HG02588 (cell line): ENCODE results near the gene SENP6.
"Not testable (repeated sequence)": the region's sequence is repeated elsewhere in the genome, so short reads cannot be mapped to it uniquely, and the experiment has no call there.

Experiments
- ATAC-seq: cut with Tn5 transposase; IDR thresholded peaks from one replicate; pipeline ENCODE4 v1.9.1; 2021; ENCODE audit warnings: mild to moderate bottlenecking, moderate library complexity; ENCODE audit not compliant: unreplicated experiment

Gene SENP6

DNA sequence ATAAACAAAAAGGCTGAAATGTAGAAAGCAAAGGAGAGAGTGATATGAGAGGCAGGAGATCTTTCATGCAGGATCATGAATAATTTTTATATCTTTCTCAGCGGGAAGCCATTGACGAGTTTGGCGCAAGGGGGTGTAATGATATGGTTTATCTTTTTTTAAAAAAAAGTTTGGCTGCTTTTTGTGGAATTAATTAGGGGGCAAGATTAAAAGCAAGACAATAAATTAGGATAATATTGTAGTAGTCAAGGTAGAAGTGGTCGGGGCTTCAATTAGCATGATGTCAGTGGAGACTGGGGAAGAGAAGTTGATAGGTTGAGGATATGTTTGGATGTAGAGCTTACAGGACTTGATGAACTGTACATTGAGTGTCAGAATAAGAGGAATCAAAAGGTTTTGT is 4.0 kb downstream of the SENP6 start:
- no peak for ATAC-seq

DNA sequence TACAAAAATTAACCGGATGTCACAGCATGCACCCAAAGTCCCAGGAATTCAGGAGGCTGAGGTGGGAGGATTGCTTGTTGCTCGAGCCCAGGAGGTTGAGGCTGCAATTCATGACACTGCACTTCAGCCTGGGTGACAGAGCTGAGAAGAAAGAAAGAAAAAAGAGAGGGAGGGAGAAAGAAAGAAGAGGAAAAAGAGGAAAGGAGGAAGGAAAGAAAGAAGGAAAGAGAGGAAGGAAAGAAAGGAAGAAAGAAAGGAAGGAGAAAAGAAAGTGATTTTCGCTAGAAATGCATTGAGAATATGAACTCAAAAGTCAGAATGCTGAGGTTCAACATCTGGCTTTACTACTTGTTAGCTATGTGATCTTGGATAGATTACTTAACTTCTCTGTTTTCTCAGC is 6.6 kb downstream of the SENP6 start:
- ATAC-seq = no peak

DNA sequence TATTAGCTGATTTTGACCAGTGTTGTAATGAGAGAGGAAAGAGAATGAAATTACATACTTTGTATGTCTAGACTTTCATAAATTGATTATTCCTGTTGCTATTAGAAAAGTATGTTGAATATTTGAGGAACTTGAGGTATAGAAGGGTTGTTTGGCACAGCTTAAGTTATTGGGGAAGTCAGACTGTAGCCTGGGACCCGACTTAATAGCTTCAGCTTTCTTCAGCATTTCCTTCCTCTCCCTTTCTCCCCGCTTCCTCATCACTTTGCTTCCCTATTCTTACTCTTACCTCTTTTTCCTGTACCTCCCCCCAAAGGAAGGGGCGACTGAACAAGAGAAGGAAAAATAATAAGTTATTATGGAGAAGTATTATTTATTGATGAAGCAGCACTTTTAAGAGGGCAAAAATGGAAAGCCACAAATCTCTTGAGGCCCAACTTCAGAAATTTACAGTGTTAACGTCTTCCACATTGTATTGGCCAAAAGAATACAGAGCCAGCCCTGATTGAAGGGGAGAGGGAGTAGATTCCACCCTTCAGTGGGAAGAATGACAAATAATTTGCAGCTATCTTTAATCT is 7.4 kb downstream of the SENP6 start:
- ATAC-seq = no peak

DNA sequence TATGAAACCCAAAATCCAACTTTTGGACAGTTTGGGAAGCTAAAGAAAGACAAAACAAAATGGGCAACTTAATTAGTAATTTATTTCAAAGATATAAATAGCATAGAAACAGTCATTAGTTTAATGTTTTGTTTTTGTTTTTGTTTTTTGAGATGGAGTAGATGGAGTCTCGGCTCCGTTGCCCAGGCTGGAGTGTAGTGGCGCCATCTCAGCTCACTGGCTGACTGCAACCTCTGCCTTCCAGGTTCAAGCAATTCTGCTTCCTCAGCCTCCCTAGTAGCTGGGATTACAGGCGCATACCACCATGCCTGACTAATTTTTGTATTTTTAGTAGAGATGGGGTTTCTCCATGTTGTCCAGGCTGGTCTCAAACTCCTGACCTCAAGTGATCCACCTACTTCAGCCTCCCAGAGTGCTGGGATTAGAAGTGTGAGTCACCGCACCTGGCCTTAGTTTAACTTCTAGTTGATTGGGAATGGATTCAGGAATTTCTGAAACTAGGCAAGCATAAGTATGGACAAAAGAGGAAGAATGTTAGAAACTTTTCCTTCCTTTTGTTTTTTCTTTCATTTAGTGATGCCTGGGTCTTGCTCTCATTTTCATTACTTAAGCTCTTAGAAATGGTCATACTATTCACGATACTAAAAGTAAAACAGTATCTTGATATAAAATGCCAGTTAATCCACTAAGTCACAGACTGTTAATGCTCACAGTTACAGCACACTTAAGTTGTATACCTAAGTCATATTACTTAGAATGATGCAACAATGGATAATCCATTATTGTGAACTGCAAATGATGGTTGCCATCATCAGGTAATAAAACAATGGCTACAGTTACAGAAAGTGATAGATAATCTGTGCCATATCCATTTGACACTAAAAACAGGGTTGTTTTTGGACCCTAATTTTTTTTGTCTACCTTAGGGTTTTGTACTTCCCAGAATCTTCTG is 8.2 kb downstream of the SENP6 start:
- no peak for ATAC-seq

DNA sequence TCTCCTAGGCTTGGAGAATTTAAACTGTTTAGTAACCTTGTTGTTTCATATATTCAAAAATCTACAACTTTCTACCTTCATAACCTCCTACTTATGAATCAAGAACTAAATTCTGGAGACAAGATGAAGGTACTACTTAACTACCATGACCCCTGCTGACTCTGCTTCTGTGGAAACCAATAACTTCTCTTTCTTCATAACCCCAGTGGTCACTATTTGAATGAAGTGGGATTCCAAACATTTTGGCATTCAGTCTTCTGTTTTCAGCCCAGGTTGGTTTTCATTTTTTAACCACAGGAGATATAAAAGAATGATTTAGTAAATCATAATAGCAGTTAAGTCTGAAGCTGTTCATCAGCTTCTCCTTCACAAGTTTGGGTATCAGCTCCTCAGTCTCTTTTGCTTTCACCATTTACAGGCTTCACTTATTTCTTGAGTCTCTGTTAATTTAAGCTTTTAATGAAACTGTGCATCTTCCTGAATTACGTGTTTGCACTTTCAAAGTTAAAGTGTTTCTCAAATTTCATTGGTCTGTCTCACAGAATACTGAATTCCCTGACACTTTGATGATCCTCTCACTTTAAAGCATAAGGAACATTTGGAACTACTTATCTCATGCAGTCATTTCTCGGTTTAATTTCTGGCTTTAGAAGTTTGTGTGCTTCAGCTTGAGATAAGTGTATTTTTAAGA is 9.5 kb downstream of the SENP6 start:
- ATAC-seq = no peak

DNA sequence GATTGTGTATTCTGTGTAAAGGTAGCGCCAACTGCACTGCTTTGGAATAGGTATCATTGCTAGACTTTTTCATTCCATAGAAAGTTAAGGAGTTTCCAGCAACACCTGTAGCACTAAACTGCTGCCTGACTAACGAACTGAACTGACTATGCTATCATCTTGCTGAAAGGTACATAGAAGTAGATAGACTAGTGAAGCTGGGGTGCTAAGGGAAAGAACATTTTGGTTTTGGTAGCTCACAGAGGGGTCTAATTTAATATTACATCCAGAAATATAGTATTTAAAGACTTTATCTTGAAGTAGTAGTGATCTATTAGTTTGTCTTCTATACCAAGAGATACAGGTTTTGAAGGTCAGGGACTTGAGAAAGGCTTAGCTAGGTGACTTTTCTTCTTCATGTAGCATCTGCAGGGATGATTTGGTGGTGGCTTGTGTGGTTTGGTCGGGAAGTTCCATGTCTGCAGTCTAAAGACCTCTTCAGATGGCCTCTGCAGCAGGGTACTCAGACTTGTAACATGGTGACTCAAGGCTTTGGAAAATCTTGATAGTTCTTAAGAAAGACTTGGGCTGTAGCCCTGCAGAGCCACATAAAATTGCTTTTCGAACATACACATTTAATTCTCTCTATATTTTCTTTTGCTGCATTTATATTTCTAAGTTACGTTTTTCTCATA is 10.2 kb downstream of the SENP6 start:
- ATAC-seq = peak; percentile 63

DNA sequence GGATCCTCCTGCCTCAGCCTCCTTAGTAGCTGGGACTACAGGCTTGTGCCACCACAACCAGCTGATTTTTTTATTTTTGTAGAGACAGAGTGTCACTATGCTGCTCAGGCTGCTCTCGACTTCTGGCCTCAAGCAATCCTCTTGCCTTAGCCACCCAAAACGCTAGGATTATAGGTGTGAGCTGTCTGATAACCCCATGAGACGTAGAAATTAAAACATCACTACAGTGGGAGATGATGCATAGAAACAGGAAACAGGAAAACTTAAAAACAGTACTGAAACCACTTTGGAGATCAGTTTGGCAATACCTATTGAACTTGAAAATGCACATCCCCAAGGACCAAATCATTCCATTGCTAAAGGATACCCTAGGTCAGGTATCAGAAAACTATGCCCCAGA is 10.8 kb downstream of the SENP6 start:
- ATAC-seq = no peak

DNA sequence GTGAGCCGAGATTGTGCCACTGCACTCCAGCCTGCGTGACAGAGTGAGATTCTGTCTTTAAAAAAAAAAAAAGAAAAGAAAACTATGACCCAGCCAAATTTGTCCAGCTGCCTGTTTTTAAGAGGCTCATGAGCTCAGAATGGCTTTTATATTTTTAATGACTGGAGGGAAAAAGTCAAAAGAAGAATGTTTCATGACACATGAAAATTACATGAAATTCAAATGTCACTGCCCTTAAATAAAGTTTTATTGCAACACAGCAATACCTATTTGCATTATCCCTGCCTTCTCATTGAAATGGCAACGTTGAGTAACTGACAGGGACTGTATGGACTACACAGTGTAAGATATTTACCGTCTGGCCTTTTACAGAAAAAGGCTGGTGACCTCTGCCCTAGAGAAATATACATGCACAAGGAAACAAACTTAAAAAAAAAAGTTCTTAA is 11.4 kb downstream of the SENP6 start:
- no peak for ATAC-seq

DNA sequence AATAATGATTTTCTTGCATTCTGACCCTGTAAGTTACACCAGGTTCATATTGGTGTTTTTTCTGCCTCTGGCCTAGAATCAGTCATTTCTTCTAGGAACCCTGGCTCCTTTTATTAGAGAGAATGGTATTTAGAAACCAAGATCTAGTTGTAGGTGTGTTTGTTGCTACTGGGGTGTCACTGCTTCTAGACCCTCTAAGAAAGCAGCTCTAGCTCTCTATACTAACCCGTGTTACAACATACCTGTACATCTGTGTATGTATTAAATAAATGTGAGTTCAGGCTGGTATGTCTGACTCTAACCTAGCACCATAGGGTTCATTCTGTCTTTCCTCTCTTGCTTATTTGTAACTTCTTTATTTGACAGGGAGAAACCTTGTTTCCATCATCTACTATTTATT is 16.8 kb downstream of the SENP6 start:
- no peak for ATAC-seq

DNA sequence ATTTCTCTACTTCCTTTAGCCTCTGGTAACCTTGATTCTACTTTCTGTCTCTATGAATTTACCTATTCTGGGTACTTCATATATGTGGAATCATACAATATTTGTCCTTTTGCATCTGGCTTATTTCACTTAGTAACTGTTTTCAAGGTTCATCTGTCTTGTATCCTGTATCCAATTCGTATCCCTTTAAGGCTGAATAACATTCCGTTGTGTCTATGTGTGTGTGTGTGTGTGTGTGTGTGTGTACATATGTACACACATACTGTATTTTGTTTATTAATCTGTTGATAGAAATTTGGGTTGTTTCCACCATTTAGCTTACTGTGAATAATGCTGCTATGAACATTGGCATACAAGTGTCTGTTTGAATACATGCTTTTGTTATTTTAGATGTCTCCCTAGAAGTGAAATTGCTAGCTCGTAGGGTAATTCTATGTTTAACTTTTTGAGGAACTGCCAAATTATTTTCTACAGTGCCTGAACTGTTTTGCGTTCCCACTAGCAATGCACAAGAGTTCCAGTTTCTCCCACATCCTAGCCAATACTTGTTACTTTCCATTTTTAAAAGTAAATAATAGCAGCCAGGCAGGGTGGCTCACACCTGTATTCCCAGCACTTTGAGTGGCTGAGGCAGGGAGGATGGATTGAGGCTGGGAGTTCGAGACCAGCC is 17.7 kb downstream of the SENP6 start:
- no peak for ATAC-seq

DNA sequence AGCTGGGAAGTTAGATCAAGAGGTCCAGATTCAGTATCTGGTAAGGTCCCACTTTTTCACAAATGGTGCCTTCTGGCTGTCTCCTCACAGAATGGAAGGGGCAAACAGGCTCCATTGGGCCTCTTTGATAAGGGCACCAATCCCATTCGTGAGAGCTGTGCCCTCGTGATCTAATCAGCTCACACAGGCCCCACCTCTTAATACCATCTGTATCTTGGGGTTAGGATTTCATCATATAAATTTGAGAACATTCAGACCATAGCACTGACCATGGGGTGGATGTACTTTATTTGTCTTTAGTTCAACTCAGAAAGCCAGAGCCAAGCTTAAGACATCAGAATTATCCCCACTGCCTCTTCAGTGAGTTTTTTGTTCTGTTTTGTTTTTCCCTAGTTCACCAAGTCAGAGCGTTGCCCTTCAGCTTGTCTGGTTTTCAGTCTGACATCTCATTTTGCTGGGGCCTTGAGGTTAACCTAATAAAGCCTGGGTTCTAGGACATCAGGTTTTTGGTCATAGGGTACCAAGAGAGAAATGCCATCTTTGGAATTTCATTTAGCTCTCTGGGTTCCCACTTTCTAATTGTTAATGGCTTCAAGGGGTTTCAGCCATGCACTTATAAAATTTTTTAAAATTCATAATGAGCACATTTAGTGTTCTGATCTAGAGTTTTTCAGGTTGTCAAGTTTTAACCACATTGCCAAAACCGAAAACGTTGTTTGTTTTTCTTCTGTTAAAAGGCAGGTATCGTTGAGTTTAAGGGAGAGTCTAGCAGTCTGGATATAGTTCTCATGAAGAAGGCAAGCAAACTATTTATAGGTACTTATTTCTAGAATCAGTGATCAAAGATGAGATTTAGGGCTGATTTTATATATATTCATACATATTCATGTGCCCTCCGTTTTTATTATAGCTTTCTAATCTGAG is 19.0 kb downstream of the SENP6 start:
- no peak for ATAC-seq

DNA sequence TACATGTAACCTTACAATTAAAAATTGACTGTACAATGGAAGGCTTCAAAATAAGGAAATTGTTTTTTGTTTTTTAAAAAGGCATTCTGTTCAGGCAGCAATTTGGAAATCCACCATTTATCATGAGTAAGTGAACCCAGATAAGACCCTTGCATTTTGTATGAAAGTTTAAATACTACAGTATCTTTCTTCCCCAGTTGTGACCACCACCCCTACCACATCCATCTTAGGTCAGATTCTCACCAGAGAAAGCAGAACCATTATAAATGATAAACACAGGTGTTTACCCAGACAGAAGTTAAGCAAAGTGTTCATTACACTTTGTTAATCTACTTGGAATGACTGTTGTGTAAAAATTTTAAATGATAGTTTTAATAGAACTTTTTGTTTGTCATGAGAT is 20.2 kb downstream of the SENP6 start:
- no peak for ATAC-seq

DNA sequence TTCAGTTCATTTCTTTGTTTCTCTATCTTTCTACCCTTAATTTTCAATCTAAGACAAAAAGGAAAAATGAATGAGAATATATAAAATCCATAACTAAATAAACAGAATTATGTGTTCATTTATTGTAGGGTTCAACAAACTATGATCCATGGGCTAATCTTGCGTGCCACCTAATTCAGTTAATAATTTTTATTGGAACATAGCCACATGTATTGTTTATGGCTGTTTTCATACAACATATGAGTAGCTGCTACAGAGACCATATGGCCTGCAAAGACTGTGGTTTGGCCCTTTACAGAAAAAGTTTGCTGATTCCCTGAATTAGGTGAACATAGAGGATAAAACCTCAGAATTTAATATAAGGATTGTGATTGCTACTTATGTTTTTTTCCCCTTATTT is 21.8 kb downstream of the SENP6 start:
- ATAC-seq = no peak

DNA sequence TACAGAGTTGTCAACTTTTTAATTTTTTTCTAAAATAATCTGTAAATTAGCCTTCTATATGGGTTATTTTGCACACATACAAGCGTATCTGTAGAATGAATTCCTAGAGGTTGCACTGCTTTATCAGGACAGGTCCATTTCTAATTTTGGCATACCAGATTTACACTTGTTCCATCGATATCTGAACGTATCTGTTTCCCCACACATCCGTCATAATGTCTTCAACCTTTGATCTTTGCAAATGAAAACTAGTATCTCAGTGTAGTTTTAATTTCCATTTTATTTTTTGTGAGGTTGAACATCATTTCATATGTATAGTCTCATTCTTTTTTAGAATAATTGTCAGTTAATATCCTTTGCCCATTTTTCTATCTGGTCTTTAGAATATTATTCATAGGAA is 22.7 kb downstream of the SENP6 start:
- ATAC-seq = no peak

DNA sequence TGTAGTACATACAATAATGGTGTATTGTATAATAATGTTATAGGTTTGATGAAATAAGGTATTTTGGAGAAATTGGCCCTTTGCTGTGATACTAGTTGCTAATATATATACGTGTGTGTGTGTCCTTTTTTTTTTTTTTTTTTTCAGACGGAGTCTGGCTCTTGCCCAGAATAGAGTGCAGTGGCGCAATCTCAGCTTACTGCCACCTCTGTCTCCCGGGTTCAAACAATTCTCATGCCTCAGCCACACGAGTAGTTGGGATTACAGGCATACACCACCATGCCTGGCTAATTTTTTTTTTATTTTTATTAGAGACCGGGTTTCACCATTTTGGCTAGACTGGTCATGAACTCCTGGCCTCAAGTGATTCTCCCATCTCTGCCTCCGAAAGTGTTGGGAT is 23.3 kb downstream of the SENP6 start:
- ATAC-seq = no peak

DNA sequence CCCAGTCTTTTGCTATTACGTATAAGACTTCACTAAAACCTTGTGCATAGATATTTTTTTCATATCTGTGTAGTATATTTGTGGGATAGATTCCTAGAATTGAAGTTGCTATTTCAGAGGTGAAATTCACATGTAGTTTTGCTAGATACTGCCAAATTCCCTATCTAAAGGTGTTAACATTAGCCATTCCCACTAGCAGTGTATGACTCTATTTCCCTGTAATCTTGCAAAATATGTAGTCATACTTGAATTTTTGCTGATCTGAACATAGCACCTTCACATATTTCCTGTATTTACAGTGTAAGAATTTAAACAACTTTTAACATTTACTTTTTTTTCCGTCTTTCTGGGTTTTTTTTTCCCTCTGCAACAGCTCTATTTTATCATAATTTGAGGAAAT is 24.9 kb downstream of the SENP6 start:
- no peak for ATAC-seq

DNA sequence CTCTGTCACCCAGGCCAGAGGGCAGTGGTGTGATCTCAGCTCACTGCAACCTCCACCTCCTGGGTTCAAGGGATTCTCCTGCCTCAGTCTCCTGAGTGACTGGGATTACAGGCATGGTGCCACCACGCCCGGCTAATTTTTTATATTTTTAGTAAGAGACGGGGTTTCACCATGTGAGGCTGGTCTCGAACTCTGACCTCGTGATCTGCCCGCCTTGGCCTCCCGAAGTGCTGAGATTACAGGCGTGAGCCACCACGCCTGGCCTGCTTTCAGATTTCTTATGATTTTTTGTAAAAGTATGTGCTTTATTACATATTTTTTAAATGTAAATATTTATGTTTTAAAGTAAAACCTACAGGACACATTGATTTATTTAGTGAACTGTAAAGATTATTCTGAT is 26.0 kb downstream of the SENP6 start:
- not testable (repeated sequence) for ATAC-seq

DNA sequence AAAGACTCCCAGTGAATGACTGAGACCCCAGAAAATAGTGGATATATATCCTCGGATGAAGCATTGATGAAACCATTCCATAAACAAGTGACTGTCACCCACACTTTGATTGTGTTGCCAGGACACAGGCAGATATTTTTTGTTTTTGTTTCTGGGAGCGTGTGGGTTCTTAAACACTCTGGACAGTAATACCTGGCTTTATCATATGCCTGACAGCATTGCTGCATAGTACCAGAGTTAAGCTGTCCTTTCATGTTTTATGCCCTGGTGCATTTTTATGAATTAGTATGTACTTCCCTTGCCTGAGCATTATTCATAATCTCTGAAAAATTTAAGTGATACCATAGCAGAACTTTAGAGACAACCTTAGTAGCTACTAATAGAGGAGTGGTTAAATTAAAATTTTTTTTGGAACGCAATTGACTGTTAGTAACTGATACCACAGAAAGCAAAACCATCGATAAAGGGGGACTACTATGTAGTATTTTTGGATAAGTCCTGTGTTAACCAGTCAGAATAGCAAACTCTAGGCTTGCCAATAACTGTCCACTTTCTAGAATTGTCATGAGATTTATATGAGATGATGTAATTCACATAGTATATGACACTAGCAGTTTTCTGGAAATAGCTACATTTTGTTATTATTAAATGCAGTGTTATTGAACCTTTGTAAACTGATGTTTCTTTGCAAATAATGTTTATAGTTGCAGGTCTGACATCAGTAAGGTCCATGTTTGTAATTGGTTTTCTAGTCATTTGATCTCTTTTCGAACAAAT is 30.4 kb downstream of the SENP6 start:
- no peak for ATAC-seq

DNA sequence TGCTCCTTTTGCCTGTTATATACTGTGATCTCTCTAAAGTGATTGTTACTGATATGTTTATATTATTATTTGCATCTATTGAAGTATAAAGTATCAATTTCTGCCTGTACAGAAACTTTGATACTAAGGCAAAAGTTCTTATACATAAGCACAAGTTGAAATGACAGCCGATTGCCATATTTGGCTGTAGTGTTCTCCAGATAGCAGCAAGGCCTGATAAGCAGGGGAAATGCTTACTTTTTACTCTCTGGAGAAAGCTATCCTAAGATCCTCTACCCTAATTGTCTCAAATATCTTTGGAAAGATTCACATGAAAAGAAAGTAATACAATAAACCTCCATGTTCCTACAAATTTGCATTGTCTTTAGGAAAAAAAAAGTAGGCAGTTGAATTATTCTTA is 31.4 kb downstream of the SENP6 start:
- ATAC-seq = no peak
